ENCODE results near the gene FES.
A peak's percentile ranks its signal among the peaks of the same experiment; 100 is the strongest.
"Not testable (repeated sequence)": the region's sequence is repeated elsewhere in the genome, so short reads cannot be mapped to it uniquely, and the experiment has no call there.

FES gene

DNA sequence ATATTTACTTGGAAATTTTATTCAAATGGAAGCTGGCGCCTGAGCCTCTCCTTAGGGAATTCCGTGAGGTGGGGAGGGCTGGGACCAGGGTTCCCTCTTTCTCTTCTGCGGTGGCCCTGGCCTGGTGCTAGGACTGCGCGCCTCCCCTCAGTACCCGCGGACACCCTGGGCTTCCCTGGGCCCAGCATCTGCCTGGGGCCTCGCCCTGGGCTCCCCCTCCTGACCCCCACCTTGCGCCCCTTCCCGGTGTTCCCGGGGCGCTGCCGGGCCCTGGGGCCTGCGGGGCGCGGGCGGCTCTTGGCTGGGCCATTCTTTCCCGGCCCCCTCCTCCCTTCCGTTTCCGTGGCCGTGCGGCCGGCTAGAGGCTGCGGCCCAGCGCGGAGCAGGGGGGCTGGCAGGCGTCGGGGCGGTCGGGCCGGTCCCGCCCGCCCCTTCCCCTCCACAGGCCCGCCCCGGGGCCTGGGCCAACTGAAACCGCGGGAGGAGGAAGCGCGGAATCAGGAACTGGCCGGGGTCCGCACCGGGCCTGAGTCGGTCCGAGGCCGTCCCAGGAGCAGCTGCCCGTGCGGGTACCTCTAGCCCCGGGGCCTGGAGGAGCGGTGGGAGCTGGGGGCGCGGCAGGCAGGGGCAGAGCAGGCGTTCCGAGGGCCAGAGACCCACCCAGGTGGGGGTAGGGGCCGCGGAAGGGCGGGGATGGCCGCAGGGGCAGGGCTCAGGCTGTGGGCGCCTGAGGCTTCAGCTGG lies at the start of gene FES:
FES (plus strand) TSS at position 529 of the 743 bp plus-strand sequence. CDS start 542 bp downstream, outside the sequence.
- DNase-seq (ENCODE audit: low read depth in 2 of 2), result no peak

DNA sequence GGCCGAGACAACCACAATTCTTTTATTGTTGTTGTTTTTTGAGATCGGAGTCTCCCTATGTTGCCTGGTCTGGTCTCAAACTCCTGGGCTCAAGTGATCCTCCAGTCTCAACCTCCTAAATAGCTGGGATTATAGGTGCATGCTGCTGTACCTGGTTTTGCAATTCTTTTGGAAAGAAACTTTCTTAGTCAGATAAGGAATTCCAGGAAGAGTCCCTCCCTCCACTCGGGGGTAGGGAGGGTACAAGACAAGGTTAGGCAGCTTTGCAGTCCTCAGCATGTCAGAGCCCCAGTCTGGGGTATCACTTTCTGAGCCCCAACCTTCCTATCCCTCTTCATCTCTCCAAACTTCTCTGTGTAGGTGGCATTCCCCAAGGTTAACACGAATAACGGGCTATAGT lies 49.7 kb upstream of the FES start:
- DNase-seq (ENCODE audit: low read depth in 2 of 2), result no peak

DNA sequence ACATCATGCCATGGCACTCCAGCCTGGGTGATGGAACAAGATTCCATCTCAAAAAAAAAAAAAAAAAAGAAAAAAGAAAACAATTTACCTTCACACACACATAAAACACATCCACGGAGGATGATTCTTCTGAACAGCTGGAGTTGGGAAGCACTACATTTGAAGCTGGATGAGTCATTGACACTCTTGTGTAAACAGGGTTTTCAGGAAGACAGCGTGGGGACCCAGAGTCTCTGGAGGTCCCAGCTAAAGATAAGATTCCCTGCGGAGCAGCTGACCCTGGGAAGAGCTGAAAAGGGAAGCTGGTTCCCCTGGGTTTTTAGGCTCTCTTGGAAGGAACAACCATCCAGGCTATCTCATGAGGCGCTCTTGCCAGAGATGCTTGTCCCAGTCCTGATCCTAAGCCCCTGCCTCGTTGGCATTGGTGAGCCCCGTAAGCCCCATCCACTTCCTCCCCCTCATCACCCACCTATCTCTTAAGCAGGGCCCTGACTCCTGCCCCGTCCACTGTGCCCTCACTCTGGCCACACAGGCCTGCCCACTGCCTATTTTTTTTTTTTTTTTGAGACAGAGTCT lies 47.9 kb upstream of the FES start:
- no peak for DNase-seq (ENCODE audit: low read depth in 2 of 2)

DNA sequence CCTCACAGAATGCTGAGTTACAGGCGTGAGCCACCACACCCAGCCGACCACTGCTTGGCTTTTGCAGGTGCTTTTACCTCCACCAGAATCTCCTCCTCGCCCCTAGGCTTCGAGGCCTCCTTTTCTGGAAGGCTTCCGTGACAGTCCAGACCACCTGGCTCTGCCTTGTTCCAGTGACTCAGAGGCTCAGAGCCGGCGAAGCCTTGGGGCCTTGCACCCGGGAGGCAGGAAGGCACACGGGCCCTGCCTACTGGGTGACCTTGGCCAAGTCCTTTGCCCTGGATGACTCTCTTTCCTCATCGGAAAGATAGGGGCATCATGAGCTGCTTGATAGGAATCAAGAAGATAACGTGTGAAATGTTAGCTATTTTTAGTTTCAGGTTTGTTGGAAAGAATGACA lies 47.2 kb upstream of the FES start:
- DNase-seq (ENCODE audit: low read depth in 2 of 2), result no peak

DNA sequence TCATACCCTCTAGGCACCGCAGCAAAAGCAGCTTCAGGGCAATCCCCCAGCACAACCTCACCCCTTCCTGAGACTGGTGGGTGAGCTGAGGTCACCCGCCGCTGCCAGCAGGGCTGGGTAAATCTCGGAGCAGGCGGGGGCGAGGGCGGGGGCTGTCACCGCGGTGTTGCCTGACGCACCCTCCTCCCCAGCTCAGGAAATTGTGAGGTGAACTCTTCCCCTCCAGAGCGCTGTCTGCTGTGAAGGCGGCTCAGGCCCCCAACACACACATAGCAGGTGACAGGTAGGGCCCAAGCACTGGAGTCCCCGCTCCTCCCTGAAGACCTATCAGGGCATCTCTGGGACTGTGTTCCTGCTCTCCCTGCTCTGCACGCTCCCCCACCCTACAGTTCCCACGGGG lies 46.2 kb upstream of the FES start:
- DNase-seq (ENCODE audit: low read depth in 2 of 2), result peak; percentile 87 to 91

DNA sequence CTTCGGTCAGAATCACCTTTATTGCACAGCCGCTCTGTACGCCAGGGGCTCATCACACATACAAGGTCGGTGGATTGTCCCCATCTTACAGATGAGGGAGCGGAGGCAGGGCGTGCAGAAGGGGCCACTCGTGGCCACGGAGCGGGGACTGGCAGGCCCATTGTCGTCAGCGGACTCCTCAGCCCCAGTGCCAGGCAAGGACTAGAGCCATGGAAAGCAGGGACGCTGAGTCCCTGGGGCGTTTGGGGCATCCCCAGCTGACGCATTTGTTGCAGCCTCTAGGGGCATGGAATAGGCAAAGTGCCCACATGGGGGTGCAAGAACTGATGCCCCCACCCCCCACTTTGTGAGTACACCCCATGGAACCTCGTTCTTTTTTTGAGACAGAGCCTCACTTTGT lies 45.8 kb upstream of the FES start:
- no peak for DNase-seq (ENCODE audit: low read depth in 2 of 2)

DNA sequence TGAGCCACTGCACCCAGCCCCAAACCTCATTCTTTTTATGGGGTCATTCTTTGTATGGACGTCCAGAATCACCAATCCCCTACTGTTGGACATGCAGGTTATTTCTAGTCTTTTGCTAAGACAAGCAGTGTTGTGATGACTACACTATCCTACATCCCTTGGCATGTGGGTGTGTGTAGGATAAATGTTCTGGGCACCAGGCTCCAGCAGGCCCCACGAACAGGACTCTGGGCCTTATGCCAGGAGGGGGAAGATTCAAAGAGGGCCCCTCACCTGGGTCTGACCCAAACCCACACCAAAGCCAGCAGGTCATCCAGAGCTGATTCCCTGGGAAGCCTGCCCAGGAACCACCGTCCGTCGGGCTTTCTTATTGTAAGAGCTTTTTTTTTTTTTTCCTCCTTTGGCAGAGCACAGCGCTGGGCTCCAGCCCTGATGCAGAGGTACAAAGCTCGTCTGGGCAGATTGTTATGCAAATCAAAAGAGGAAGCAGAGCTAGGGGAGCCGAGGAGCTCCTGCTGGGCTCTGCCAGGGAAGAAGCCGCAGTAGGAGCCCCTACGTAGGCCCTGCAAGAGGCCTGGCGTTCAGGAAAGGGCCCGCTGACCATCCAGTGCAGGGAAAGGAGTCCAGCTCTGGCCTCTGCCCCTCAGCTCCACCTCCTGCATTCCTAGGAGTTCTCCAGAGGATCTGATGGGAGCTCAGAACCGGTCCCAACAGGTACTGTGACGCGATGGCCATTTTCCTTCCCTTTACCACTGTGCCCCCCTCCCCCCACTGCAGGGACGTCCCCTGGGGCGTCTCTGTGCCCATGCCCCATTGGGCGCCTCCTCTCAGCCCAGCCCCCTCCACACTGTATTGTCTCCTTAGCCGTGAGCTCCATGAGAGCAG lies 44.9 kb upstream of the FES start:
- DNase-seq (ENCODE audit: low read depth in 2 of 2), result no peak

DNA sequence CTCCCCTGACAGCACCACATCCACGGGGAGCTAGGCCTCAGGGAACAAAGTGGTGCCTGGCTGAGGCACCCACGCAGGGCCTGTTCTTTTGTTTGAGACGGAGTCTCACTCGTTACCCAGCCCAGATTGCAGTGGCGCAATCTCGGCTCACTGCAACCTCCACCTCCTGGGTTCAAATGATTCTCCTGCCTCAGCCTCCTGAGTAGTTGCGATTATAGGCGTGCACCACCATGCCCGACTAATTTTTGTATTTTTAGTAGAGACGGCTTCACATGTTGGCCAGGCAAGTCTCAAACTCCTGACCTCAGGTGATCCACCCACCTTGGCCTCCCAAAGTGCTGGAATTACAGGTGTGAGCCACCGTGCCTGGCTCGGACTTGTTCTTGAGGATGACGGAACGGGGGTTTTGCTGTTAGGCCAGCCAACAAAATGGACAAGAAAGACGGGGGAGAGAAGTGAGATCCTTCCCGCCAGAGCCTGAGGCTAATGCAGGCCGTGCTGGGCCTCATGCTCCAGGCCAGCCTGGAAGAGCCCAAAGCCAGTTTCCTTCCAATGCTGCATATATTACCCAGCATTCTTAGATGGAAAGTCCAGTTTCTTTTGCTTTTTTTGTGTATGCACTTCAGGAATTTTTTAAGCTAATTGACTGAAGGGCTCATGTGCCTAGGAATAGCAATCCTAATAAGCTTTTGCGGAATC lies 44.0 kb upstream of the FES start:
- no peak for DNase-seq (ENCODE audit: low read depth in 2 of 2)

DNA sequence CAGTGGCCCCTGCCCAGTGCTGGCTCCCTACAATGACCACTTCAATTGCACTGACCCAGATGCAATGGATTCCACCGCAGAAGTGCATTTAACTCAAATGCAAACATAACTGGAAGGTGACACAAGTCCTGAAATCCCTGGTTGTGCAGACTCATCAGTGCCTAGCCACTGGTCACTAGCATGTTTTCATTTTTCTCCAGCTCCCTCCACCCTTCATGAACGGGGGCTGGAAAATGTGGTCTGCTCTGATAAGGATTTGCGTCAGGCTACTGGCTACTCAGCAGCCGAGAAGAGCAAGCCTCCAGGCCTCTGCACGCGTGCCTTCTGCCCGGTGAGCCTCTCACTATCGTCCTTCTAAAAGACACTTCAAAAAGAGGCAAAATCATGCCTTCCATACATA lies 43.4 kb upstream of the FES start:
- no peak for DNase-seq (ENCODE audit: low read depth in 2 of 2)

DNA sequence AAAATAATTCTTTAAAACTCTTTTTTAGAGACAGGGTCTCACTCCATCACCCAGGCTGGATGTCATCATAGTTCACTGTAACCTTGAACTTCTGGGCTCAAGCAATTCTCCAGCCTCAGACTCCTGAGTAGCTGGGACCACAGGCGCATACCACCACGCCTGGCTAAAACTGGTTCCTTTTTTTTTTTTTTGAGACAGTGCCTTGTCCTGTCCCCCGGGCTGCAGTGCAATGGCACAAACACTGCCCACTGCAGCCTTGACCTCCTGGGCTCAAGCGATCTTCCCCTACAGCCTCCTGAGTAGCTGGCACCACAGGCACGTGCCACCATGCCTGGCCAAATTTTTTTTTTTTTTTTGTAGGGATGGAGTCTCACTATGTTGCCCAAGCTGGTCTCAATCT lies 39.6 kb upstream of the FES start:
- no peak for DNase-seq (ENCODE audit: low read depth in 2 of 2)

DNA sequence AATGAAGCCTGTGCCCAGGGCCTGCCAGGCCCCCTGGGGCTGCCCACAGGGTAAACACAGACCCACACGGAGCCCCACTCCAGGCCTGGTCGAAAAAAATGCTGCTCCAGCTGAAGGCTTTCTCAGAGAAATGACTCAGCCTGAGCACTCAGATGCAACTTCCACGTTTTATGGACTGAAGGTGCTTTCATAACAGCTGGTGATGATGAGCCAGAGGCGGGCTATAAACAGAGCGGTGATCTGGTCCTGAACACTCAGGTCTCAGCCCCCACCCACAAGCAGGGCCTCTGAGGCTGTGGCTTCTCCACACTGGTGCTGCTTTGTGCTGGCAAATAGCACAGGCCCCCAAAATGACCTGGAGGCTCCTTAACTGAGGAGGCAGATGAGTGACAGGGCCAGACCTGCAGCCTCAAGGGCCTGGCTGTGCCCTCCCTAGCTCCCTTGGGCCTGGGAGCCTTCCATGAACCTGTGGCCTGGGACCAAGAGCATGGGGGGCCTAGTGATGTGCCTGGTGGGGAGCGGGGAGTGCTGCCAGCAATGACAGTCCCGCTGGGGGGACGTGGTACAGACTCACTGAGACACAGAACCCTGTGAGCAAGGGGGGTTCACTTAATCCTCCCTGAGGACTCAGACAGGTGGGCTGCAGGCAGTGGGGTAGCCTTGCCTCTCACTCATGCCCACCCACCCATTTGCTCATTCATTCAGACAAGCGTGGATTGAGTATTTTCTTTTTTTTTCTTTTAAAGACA lies 38.9 kb upstream of the FES start:
- DNase-seq (ENCODE audit: low read depth in 2 of 2), result no peak

DNA sequence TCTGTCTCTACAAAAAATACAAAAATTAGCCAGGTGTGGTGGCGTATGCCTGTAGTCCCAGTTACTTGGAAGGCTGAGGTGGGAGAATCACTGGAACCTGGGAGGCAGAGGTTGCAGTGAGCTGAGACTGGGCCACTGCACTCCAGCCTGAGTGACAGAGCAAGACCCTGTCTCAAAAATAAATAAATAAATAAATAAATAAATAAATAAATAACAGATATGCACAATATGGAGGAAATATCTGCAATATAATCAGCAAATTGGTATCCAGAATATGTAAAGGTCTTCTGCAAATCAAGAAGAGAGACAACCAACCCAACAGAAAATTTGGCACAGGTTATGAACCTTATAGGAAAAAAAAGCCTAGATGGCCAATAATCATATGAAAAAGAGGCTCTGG lies 34.9 kb upstream of the FES start:
- DNase-seq (ENCODE audit: low read depth in 2 of 2), result not testable (repeated sequence)

DNA sequence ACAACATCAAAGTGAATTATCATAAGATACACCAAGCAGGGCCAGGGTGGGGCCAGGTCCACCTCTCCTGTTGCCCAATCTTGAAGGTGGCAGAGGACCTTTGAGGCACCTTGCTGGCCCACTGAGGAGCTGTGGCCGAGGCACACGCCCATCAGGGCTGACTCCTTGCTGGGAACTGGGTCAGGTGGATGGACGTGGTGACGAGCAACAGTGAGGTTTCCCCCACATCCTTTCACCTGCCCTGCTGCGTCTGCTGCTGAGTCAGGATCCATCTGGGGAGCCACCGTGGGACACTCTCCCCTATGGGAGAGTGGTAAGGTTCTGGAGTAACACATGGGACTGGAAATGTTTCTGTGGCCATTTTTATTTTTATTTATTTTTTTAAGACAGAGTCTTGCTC lies 33.2 kb upstream of the FES start:
- DNase-seq (ENCODE audit: low read depth in 2 of 2), result no peak

DNA sequence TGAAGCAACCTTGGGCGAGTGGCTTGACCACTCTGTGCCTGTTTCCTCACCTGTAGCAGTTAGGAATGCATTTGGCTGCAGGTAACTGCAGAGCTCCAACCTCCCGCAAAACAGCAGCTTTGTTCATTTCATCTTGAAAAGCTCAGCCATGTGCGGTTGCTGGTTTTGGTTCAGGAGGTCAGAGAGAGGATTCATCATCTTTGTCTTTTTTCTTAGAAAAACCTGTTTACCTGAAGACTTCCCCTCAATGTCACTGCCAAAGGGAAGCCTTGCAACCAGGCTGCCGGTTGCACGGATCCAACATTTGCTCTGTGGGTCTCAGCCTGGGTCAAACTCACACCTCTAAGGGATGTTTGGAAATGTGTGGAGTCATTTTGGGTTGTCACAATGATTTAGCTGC lies 32.4 kb upstream of the FES start:
- no peak for DNase-seq (ENCODE audit: low read depth in 2 of 2)

DNA sequence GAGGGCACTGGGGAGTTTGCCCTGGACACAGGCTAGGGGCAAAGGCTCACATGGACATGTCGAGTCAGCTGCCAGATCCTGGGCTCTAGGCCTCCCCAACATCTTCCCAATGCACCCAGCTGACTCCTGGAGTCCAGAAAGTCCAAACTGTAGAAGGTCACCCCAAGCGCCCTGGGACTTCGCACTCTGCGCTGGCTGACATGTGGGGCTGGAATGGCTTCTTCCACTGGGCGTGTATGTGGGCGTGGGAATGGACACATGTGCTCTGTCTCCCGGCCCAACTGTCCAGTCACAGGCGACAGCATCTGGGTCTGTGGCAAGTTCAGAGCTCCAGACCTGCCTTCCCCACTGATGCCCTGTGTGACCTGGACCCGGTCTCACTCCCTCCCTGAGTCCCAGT lies 29.2 kb upstream of the FES start:
- DNase-seq (ENCODE audit: low read depth in 2 of 2), result no peak

DNA sequence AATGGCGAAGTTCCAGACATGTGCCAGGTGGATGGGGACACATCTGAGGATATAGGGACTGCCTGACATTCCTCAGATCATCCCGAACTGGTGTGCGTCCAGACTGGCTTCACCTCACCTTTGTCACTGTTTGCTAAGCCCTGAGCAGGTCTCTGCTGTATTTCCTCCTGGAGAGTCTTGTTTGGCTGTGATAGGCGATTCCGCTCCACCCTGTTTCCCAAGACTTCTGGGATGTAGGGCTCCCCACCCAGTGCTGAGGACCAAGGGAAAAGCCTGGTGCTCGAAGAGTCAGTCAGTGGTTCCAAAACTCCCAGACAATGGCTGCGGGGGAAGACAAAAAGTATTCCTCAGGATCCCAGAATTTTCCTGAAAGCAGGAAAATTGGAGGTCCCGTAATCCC lies 27.0 kb upstream of the FES start:
- no peak for DNase-seq (ENCODE audit: low read depth in 2 of 2)

DNA sequence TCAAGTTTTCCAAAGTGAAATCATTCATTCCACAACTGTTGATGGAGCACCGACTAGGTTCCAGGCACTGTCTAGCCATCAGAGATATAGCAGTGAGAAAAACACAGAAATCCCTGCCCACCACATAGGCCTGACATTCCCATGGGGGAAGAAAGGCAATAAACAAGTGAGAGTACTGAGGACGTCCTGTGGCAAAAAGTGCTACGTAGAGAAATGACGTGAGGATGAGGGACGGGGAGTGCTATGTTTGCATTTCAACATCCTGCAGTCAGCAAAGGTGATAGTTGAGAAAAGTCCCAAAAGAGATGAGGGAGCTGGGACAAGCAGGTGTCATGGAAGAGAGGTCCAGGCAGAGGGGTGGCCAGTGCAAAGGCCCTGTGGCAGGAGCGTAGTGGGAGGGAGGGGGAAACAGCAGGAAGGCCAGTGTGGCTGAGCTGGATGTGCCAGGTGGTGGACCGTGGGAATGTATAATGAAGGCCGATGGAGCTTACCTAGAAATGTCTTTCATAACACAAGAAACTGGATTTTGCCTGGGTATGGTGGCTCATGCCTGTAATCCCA lies 26.3 kb upstream of the FES start:
- no peak for DNase-seq (ENCODE audit: low read depth in 2 of 2)

DNA sequence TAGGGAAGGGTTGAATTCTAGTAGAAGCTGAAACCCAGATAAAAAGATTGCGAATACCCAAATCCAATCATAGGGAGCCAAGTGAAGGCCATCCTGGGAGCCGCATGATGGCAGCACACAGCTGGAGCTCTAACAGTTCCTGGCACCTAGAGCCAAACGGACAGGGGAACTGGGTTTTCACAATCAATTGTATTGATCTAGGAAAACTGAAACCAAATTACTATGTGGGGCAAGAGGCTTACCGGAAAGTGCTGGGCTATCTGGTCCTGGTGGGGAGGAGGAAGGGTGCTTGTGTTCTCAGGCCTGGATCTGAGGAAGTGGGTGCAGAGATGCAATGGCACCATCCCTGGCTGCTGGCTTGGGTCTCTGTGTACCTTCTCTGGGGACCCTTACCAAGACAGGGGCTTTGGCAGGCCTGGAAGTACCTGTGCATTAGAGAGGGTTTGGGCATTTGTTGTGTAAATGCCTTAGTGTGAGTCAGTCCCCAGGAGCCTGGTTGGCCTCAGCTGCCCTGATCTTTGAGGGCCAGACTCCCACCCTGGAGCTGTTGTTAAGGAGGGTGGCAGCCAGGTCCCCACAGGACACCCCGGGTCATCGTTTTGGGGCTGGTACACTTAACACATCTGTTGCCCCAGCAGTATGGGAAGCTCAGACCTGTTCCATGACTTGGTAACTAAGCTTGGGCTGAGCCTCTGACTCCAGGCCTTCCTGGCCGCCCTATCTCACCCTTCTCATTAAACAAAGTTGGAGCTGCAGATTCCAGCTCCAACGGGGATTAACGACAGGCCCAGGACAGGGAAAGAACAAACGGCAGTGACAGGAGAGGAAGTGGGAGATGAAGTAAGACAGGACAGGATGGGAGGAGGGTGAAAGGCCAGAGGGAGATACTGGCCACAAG lies 24.8 kb upstream of the FES start:
- DNase-seq (ENCODE audit: low read depth in 2 of 2), result no peak

DNA sequence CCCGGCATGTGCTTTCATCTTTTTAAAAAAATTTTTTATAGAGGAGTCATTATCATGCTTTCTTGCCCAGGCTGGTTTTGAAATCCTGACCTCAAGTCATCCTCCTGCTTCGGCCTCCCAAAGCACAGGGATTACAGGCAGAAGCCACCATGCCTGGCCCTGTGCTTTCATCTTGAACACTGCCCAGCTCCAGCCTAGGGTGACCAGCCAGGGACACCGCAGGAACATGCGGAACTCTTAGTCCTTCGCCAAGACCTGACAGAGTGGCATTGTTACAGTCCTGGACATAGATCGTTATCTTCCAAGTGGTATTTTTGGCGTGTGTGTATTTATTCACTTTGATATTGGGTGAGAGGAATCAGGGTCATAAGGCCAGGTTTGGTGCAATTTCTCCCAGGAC lies 23.9 kb upstream of the FES start:
- DNase-seq (ENCODE audit: low read depth in 2 of 2), result no peak

All from stimulated activated CD8-positive, alpha-beta memory T cell treated with anti-CD3 and anti-CD28 coated beads, Interleukin-15, amount 100 ng/mL, for 4 hours (primary cell).